ENCODE measurements around the gene WDR19. TPM values are rescaled to one million over a fixed set of nuclear protein-coding genes. Genes with fewer than 3 reads are reported as not detected.

The WDR19 gene
- total RNA-seq, 2 experiments from 2014 or later: 14.5 to 16.7 TPM

GRCh38 chr4:39304651-39305050 is 122.3 kb downstream of the WDR19 start:
- H3K4me1 ChIP-seq (ENCODE audit: insufficient read depth, low read length): no peaks in the 10 kb centered on the region
- no peaks in the 10 kb centered on the region for H3K9me3 Mint-ChIP-seq
- no peak overlapping the region for H3K4me3 Mint-ChIP-seq
- peaks cover 91% of the 10 kb centered on the region for H3K36me3 Mint-ChIP-seq (ENCODE audit: low read depth)
- POLR2A ChIA-PET: no interaction called here
- no peak for TF ChIP-seq CTCF (IDR thresholded peaks at IDR 0.05)
- H3K9me3 ChIP-seq (ENCODE audit: control insufficient read depth in 1 of 2, insufficient read depth in 1 of 2, low read length in 2 of 2): no peaks in the 10 kb centered on the region
- no peaks in the 10 kb centered on the region for H3K4me1 Mint-ChIP-seq (ENCODE audit: low read depth)
- intact Hi-C loops (cut with DNase I, micrococcal nuclease): no loop called here
- no peak for ATAC-seq (ENCODE audit: poor library complexity)
- DNase-seq: no peak
- no peak overlapping the region for H3K27ac ChIP-seq (ENCODE audit: low read depth in 1 of 2, low read length in 2 of 2)
- H3K36me3 ChIP-seq (ENCODE audit: insufficient read depth, low read length): peaks cover 89% of the 10 kb centered on the region
- no peaks in the 10 kb centered on the region for H3K27me3 ChIP-seq (ENCODE audit: control insufficient read depth in 1 of 2, insufficient read depth in 2 of 2, low read length in 2 of 2)
- H3K27ac Mint-ChIP-seq: no peak overlapping the region
- CTCF ChIA-PET: no interaction called here
- H3K27me3 Mint-ChIP-seq: no peaks in the 10 kb centered on the region
- no peak overlapping the region for H3K4me3 ChIP-seq (ENCODE audit: low read length)

DNA sequence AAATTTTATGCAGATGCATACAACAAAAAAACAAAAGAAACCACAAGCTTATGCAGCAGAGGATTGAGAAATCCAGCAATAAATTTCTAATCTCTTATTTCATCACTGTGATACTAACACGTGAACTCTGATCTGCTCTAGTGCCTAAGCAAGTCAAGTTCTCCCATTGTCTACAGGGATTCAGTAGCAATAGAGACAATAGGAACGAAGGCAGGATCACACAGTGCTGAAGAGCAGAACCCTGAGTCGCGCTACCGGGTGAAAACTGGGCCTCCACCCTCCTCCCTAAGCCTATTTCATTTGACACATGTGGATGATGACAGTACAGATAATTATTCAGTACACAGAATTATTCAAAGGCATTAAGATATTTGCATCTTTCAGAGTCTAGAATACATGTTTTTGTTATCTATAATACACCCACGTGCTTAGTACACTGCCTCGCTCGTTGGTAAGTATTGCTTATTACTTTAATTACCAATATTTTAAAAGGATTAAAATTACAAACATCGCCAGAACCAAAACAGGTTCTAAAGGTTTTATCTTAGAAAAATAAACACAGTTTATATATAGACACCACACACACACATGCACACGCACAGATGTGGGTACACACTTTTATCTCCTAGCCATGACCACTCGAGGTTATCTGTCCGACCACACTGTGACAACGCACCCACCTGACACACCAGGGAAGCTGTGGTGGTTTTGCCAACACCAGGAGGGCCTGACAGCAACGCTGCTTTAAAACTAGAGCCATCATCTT is 123.8 kb downstream of the WDR19 start:
- Histone ChIP-seq H3K4me3 (ENCODE audit: low read length) (no peak overlapping the region), H3K36me3 (ENCODE audit: insufficient read depth, low read length) (peaks cover 89% of the 10 kb centered on the region), H3K27me3 (ENCODE audit: control insufficient read depth in 1 of 2, insufficient read depth in 2 of 2, low read length in 2 of 2) (no peaks in the 10 kb centered on the region), H3K27ac (ENCODE audit: low read depth in 1 of 2, low read length in 2 of 2) (no peak overlapping the region), H3K9me3 (ENCODE audit: control insufficient read depth in 1 of 2, insufficient read depth in 1 of 2, low read length in 2 of 2) (no peaks in the 10 kb centered on the region), H3K4me1 (ENCODE audit: insufficient read depth, low read length) (no peaks in the 10 kb centered on the region)
- POLR2A ChIA-PET: no interaction called here
- CTCF ChIA-PET: interaction anchor here (0.8 kb wide), 1 partner anchor 16 kb away, joined by 3 read pairs; no protein-coding TSS in a partner anchor
- intact Hi-C loops (cut with DNase I, micrococcal nuclease): no loop called here
- H3K36me3 Mint-ChIP-seq (ENCODE audit: low read depth): peaks cover 89% of the 10 kb centered on the region
- no peaks in the 10 kb centered on the region for H3K4me1 Mint-ChIP-seq (ENCODE audit: low read depth)
- TF ChIP-seq CTCF (IDR thresholded peaks at IDR 0.05): no peak
- DNase-seq (no peak), ATAC-seq (ENCODE audit: poor library complexity) (no peak)
- H3K27me3 Mint-ChIP-seq: no peaks in the 10 kb centered on the region
- no peaks in the 10 kb centered on the region for H3K9me3 Mint-ChIP-seq
- no peak overlapping the region for H3K4me3 Mint-ChIP-seq
- H3K27ac Mint-ChIP-seq: no peak overlapping the region

DNA sequence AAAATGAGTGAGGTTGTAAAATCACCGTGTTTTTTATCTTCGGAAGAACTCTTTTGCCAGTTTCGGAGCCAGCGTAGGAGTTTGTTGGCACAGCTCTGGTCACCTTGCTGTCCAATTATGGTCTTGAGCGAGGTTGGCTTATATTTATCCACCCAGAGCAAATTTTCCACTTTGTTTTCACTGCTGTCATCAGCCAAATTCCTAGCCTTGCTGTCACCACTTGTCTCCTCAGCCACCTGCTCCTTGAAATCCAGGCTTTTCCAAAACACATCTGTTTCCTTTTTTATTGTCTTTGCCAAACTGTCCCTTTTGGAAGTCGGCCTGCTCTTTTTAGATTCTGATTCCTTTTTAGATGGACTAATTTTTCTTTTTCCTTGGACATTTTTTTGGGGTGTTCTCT is 126.3 kb downstream of the WDR19 start:
- Histone ChIP-seq H3K4me3 (ENCODE audit: low read length) (no peak overlapping the region), H3K4me1 (ENCODE audit: insufficient read depth, low read length) (no peaks in the 10 kb centered on the region), H3K27ac (ENCODE audit: low read depth in 1 of 2, low read length in 2 of 2) (no peak overlapping the region), H3K9me3 (ENCODE audit: control insufficient read depth in 1 of 2, insufficient read depth in 1 of 2, low read length in 2 of 2) (no peaks in the 10 kb centered on the region), H3K27me3 (ENCODE audit: control insufficient read depth in 1 of 2, insufficient read depth in 2 of 2, low read length in 2 of 2) (no peaks in the 10 kb centered on the region), H3K36me3 (ENCODE audit: insufficient read depth, low read length) (peaks cover 91% of the 10 kb centered on the region)
- ATAC-seq (ENCODE audit: poor library complexity): no peak
- no peak for DNase-seq
- Mint-ChIP-seq H3K4me3 (no peak overlapping the region), H3K9me3 (no peaks in the 10 kb centered on the region), H3K4me1 (ENCODE audit: low read depth) (no peaks in the 10 kb centered on the region), H3K36me3 (ENCODE audit: low read depth) (peaks cover 64% of the 10 kb centered on the region), H3K27ac (no peak overlapping the region), H3K27me3 (no peaks in the 10 kb centered on the region)
- POLR2A ChIA-PET: no interaction called here
- TF ChIP-seq CTCF (IDR thresholded peaks at IDR 0.05): no peak
- intact Hi-C loops (cut with DNase I, micrococcal nuclease): no loop called here
- CTCF ChIA-PET: no interaction called here

Data from CD4-positive, alpha-beta T cell (primary cell).